Measurements from ENCODE around the gene TFDP3.

DNA sequence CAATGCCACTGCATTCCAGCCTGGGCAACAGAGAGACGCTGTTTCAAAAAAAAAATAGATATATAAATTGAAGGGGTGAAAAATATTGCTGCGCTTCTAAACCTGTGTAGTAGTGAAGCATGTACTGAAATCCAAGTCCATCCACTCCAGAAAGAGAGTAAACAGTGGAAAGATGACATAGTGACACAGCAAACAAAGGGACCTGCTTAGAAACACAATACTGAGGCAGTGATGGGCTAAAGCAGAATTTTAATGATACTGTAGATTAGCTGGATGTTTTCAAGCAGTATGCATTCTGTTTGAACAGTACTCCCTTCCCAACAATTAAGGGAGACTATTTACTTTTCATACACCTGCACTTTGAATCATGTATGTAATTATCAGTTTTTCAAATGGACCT, 42.5 kb downstream of the TFDP3 start:
- no peak for TF ChIP-seq EP300 (IDR thresholded peaks at IDR 0.05; ENCODE audit: low read depth)
- TF ChIP-seq, protein P1, sequence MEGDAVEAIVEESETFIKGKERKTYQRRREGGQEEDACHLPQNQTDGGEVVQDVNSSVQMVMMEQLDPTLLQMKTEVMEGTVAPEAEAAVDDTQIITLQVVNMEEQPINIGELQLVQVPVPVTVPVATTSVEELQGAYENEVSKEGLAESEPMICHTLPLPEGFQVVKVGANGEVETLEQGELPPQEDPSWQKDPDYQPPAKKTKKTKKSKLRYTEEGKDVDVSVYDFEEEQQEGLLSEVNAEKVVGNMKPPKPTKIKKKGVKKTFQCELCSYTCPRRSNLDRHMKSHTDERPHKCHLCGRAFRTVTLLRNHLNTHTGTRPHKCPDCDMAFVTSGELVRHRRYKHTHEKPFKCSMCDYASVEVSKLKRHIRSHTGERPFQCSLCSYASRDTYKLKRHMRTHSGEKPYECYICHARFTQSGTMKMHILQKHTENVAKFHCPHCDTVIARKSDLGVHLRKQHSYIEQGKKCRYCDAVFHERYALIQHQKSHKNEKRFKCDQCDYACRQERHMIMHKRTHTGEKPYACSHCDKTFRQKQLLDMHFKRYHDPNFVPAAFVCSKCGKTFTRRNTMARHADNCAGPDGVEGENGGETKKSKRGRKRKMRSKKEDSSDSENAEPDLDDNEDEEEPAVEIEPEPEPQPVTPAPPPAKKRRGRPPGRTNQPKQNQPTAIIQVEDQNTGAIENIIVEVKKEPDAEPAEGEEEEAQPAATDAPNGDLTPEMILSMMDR (IDR thresholded peaks at IDR 0.05), result no peak
